Suppressor macrophage treated with lipopolysaccharide for 4 hours (primary cell): ENCODE results near the gene GTF3C2.

Experiments used
- DNase-seq: peaks from one replicate; pipeline ENCODE4 v3.0.0-alpha.2; 2020

The GTF3C2 gene

GRCh38 chr2:27356382-27357181 lies at the start of gene GTF3C2:
TSS of gene GTF3C2 (minus strand) at chr2:27356764. CDS start at chr2:27343554, 13,210 bp downstream.
- peak; percentile 95 for DNase-seq

GRCh38 chr2:27400348-27401135 lies 44.0 kb upstream of the GTF3C2 start:
- no peak for DNase-seq

- no peak for DNase-seq
Measured at GRCh38 chr2:27398962-27399361, 42.4 kb upstream of the GTF3C2 start.

- no peak for DNase-seq
Measured at GRCh38 chr2:27393225-27393624, 36.7 kb upstream of the GTF3C2 start.

GRCh38 chr2:27390822-27391679 lies 34.5 kb upstream of the GTF3C2 start:
- DNase-seq = no peak

GRCh38 chr2:27381577-27382181 lies 25.1 kb upstream of the GTF3C2 start:
- no peak for DNase-seq

GRCh38 chr2:27380626-27381545 lies 24.3 kb upstream of the GTF3C2 start, which contains the start of gene ZNF513:
TSS of gene ZNF513 (minus strand) at chr2:27380734. CDS start at chr2:27380526, 208 bp downstream.
- DNase-seq = peak; percentile 97

- DNase-seq = peak; percentile 68
Measured at GRCh38 chr2:27379836-27380625, 23.5 kb upstream of the GTF3C2 start.

- no peak for DNase-seq
Measured at GRCh38 chr2:27379383-27379835, 22.8 kb upstream of the GTF3C2 start.

GRCh38 chr2:27378809-27379290 lies 22.3 kb upstream of the GTF3C2 start:
- DNase-seq = no peak

GRCh38 chr2:27378096-27378808 lies 21.7 kb upstream of the GTF3C2 start:
- DNase-seq = no peak

- DNase-seq = no peak
Measured at GRCh38 chr2:27377618-27378095, 21.1 kb upstream of the GTF3C2 start.

- DNase-seq = no peak
Measured at GRCh38 chr2:27376866-27377617, 20.5 kb upstream of the GTF3C2 start.

GRCh38 chr2:27376151-27376865 lies 19.7 kb upstream of the GTF3C2 start:
- DNase-seq = no peak

- no peak for DNase-seq
Measured at GRCh38 chr2:27375513-27376099, 19.0 kb upstream of the GTF3C2 start.

GRCh38 chr2:27373567-27373966 lies 17.0 kb upstream of the GTF3C2 start:
- DNase-seq = no peak

- no peak for DNase-seq
Measured at GRCh38 chr2:27372937-27373336, 16.4 kb upstream of the GTF3C2 start.
